HG03520 (cell line): ENCODE measurements around the gene UBASH3B.
"Not testable (repeated sequence)": the region's sequence is repeated elsewhere in the genome, so short reads cannot be mapped to it uniquely, and the experiment has no call there.

Source experiments
- ATAC-seq: cut with Tn5 transposase; IDR thresholded peaks from one replicate; pipeline ENCODE4 v1.9.1; 2021; ENCODE audit warnings: mild to moderate bottlenecking, moderate library complexity; ENCODE audit not compliant: unreplicated experiment

Gene UBASH3B

GRCh38 chr11:122729139-122729538 is 73.6 kb downstream of the UBASH3B start:
- ATAC-seq, result no peak

GRCh38 chr11:122730694-122731093 is 75.2 kb downstream of the UBASH3B start:
- not testable (repeated sequence) for ATAC-seq

DNA sequence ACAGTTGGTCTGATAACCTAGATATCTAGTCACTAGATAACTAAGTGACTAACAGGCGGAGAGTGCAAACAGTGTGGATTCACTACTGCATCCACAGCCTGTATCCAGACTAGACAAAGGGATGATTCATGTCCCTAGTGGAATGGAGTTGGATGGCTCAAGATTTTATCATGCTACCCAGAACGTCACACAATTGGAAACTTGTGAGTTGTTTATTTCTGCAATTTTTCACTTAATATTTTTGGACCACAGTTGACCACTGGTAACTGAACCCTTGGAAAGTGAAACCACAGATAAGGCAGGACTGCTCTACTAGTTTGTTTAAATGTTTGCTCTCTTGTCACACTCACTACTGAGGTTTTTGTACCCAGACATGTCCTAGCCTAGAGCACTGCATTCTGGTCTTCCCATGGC is 76.0 kb downstream of the UBASH3B start:
- no peak for ATAC-seq

GRCh38 chr11:122732342-122733315 is 77.1 kb downstream of the UBASH3B start:
- no peak for ATAC-seq

GRCh38 chr11:122733318-122733717 is 77.8 kb downstream of the UBASH3B start:
- ATAC-seq, result no peak

DNA sequence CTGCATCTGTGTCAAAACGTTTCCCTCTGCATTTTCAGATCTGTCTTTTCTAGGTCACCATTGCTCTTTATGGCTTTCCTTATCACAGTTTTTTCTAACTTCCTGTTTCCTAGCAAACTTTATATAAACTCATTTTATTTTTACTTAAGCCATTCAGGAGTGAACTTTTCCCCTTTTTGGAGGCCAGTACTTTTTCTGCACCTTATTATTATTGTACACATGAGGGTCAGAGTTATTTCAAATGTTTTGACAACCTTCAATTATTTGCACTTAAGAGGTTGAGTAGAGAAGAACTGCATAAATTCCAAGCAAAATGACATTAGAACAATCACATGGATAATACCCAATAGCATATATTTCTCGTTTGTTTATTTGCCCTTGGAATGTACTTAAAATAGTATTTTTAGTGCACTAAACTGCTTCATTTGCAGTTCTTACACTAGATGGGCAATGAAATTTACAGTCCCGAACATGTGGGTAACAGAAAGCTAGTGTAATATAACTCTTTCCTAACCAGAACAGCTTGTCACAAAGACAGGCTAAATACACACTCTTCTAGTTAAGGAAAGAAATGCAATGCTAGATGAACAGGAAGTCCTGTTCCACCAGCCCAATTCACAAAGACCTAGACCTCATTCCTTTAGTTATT is 79.5 kb downstream of the UBASH3B start:
- ATAC-seq, result no peak

GRCh38 chr11:122737951-122738693 is 82.6 kb downstream of the UBASH3B start:
- no peak for ATAC-seq

GRCh38 chr11:122741613-122742300 is 86.2 kb downstream of the UBASH3B start:
- ATAC-seq, result no peak

DNA sequence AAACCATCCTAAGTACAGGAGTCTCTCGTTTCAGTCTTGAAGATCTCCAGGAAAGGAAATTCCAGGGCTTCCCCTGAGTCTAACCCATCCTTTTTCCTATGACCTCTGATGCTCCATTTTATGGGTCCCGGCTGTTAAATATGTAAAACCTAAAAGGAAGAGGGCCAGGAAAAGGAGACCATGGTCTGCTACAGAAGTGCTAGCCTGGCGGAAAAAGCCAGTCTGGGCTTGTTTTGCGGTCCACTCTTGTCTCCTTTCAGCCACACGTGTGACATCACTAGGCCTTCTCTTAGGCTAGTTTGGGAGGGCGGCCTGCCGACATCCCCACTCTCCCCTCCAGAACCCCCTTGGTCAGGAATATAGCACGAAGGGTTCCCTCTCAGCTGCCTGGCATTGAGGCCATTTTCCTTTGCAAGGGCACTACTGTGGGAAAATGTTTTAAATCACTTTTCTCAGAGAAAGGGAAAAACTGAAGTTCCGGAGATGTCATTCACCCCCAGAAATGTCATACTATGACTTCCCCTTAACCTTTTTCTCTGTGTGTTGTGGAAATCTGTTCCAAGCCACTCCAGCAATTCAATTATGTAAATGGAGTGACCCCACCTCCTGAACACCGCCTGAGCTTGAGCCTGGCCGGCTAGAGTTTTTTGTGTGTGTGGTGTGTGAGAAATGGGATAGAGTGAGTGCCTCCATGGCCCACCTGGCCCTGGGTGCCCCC is 86.9 kb downstream of the UBASH3B start:
- no peak for ATAC-seq

- ATAC-seq, result no peak
Observed at GRCh38 chr11:122743097-122743741, 87.7 kb downstream of the UBASH3B start.

GRCh38 chr11:122743949-122744348 is 88.4 kb downstream of the UBASH3B start:
- ATAC-seq, result peak; percentile 33

DNA sequence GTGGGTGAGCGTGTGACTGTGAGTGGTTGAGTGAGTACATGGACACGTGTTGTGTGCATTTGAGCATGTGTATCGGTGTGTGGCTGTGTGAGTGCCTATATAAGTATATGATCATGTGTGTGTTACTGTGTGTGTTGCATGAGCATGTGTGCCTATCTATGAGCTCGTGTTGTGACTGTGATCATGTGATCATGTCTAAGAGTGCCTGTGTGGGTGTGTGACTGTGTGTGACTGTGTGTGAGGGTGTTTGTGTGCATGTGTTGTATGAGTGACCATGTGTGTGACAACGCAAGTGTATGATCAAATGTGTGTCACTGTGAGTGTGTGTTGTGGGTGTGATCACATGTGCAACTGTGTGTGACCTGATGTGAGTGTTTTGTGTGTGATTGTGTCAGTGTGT is 88.8 kb downstream of the UBASH3B start:
- ATAC-seq, result no peak

DNA sequence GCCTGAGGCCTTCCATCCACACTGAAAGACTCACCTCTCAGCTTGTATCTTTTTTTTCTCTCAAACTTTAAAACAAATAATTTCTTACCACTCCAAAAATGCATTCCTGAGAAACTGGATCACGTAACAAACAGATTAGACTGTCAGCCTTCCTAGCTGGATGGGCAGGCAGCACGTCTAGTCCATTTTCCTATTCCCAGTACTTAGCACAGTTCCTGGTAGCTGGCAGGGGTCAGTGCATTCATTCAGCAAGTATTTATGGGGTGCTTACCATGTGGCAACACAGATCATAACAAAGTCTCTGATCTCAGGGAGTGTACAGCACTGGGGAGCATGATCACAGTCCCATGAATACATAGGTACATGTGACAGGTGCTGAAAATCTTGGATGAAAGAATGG is 89.6 kb downstream of the UBASH3B start:
- ATAC-seq, result no peak

GRCh38 chr11:122746050-122746478 is 90.5 kb downstream of the UBASH3B start:
- peak; percentile 79 for ATAC-seq

DNA sequence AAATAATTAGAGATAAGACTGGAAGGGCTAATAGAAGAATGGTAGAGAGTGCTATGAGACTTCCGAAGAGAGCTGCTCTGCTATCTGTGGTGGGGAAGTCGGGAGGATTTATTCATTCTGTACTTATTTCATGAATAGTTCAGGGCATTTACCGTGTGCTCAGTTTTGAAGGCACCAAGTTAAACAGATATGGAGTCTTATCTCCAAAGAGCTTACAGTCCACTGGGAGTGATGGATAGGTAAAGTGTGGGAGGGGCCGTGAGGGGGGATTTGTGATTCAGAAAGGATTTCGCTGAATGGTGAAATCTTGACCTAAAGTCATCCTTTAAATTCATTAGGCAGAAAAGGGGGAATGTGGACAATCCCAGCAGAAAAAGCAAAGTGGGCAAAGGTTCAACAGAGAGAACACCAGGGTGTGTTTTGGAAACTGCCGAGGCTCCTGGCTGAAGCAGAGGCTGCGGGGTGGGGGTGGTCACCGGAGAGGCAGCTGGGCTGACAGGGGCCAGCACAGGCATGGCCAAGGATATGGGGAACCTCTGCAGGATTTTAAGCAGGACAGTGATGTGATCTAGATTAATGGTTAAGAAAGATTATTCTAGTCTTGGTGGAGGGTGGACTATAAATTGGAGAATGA is 91.2 kb downstream of the UBASH3B start:
- ATAC-seq, result no peak

GRCh38 chr11:122747351-122747781 is 91.8 kb downstream of the UBASH3B start:
- no peak for ATAC-seq

DNA sequence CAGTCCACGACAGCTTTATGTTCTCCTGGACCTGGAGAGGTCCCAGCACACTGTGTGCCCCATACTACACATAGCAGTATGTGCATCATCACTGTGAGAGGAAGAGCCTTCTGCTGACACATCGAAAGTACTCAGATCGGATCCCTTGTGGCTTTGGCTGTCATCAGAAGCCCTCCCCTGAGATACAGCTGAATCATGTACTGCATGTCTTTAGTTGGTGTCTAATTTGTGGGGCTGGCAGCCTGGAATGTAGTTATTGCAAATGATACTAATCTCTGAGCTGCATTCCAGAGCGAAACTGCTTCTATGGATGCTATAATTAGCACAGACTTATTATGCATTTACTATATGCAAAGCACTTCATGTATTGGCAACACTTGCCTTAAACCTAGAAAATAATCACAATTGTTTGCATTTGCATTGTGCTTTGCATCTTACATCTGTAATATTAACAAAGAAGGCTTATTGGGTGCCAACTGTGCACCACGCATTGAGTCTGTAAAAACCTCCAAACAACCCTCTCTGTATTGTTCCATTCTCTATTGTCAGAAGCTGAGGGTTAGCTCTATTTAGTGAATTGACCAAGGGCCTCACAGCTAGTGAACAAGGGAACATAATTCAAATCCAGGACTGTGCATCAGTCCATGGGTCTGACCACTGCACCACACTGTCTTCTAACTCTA is 93.6 kb downstream of the UBASH3B start:
- ATAC-seq, result peak; percentile 81

DNA sequence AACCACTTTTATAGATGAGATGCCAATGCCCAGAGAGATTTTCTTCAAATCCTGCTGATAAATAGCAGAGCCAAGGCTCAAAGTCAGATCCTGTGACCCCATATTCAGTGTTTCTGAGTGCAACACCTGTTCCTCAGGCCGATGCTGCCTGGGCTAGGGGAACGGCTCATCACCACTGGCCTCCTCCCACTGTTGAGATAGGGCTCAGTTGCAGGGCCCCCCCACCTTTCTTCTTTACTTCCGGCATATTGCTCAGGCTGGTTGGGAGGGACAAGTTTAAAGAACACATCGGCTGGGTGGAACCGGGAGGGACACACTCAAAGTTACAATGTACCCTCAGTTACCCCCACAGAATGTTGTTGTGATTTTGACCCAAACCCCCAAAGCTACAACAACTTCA is 94.5 kb downstream of the UBASH3B start:
- ATAC-seq, result no peak
